ENCODE results near the gene YEATS2.

DNA sequence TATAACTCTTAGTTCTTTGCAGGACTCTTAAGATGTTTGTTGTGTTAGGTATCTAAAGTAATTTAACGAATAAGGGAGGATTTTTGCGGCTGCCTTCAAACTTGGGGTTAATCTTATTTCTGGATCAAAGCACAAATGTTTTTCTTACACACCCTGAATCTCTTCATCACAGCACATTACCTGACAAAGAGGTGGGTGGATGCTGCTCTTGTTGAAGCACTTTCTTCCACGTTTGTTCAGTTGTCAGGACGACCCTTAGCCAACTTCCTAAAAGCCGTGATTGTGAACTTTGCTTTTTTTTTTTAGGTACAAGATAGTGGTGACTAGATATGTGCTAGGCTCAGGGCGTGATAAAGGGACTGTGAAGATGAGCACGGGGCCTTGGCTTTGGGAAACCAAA lies 36.0 kb downstream of the YEATS2 start:
- no peak for TF ChIP-seq POLR2AphosphoS5 (IDR thresholded peaks at IDR 0.05; ENCODE audit: low read depth, low read length)
- TF ChIP-seq POLR2A (IDR thresholded peaks at IDR 0.05; ENCODE audit: low read depth, low read length), result no peak
